HepG2 (cell line): ENCODE data around the gene KCNAB2. TPM values are rescaled to one million over a fixed set of nuclear protein-coding genes. Genes with fewer than 3 reads are reported as not detected.

Experiments used
- ATAC-seq: fragments of 200-7000 bp; cut with Tn5 transposase; 3 replicates; pipeline ENCODE4 v1.9.1; 2020; ENCODE audit warnings: mild to moderate bottlenecking, moderate library complexity
- BruUV-seq: library from RNA; stranded (reverse); fragments of 400-500 nt; replicated peaks from 2 replicates; lab custom pipeline; 2021; lab: Mats Ljungman, UMichigan
- CTCF ChIA-PET: fragments of 300-600 bp; formaldehyde crosslinking; extraction: SDS; loops from one replicate; lab custom pipeline; 2021; ENCODE audit warnings: low total read pairs, inconsistent platforms, low intra/inter-chr PET ratio; lab: Yijun Ruan, JAX
- POLR2A ChIA-PET: fragments of 350-600 bp; sonication (Branson Sonifier 250); formaldehyde crosslinking; loops from one replicate; lab custom pipeline; 2020; ENCODE audit warnings: antibody characterized with exemption, inconsistent platforms; lab: Yijun Ruan, JAX
- DNase-seq: peaks from one replicate; pipeline ENCODE4 v3.0.0-alpha.2; 2015; ENCODE audit warnings: low spot score
- FAIRE-seq: peaks from 3 replicates; lab custom pipeline; 2011; peaks lifted over from hg19 to GRCh38; lab: Jason Lieb, UNC
- H2AFZ ChIP-seq: one replicate; pipeline ENCODE4 v1.6.1; 2011; ENCODE audit warnings: low read length, inconsistent platforms
- H3K27ac ChIP-seq: fragments of 300-600 bp; 3 replicates; pipeline ENCODE4 v1.8.0; 2011; ENCODE audit warnings: mixed run types, mild to moderate bottlenecking, mixed read lengths, low read length, inconsistent platforms; ENCODE audit not compliant: insufficient read depth; ENCODE audit errors: extremely low read length
- H3K27me3 ChIP-seq, 2 experiments: fragments of 200-600 bp in 1 of 2; 2 replicates in 1 of 2; 3 replicates in 1 of 2; pipeline versions ENCODE4 v1.6.0 to v1.8.0; 2011; ENCODE audit warnings: low read length in 2 of 2, mild to moderate bottlenecking in 2 of 2, moderate library complexity in 2 of 2, inconsistent platforms in 1 of 2; ENCODE audit not compliant: insufficient read depth in 2 of 2, control insufficient read depth in 1 of 2
- H3K36me3 ChIP-seq, 2 experiments: fragments of 200-600 bp in 1 of 2; replicated peaks in 1 of 2; 2 replicates in 1 of 2; 3 replicates in 1 of 2; pipeline versions ENCODE4 v1.5.1 to v1.8.0; 2011; ENCODE audit warnings: low read length in 2 of 2, inconsistent platforms in 1 of 2; ENCODE audit not compliant: insufficient read depth in 2 of 2, control insufficient read depth in 1 of 2
- H3K4me1 ChIP-seq: 2 replicates; pipeline ENCODE4 v1.5.1; 2012; ENCODE audit warnings: low read length, inconsistent platforms; ENCODE audit not compliant: insufficient read depth
- H3K4me2 ChIP-seq: 2 replicates; pipeline ENCODE4 v1.6.0; 2011; ENCODE audit warnings: low read depth, low read length, inconsistent platforms
- H3K4me3 ChIP-seq, 3 experiments: fragments of 200-600 bp in 1 of 3; sonication (generic), shearing (Covaris generic) in 1 of 3; replicated peaks in 1 of 3; 2 replicates each; pipeline ENCODE4 v1.5.1; 2011 to 2016; ENCODE audit warnings: low read length in 3 of 3, inconsistent platforms in 2 of 3, low read depth in 2 of 3, mild to moderate bottlenecking in 2 of 3, control low read depth in 1 of 3, mixed read lengths in 1 of 3; ENCODE audit not compliant: insufficient read depth in 1 of 3
- H3K79me2 ChIP-seq: one replicate; pipeline ENCODE4 v1.6.1; 2011; ENCODE audit warnings: low read length, inconsistent platforms; ENCODE audit not compliant: insufficient read depth
- H3K9ac ChIP-seq: 2 replicates; pipeline ENCODE4 v1.6.0; 2011; ENCODE audit warnings: mild to moderate bottlenecking, low read depth, low read length, inconsistent platforms; ENCODE audit not compliant: insufficient read depth
- H3K9me3 ChIP-seq: 2 replicates; pipeline ENCODE4 v1.5.1; 2012; ENCODE audit warnings: mild to moderate bottlenecking, low read length
- H4K20me1 ChIP-seq: 2 replicates; pipeline ENCODE4 v1.6.0; 2011; ENCODE audit warnings: inconsistent platforms, mild to moderate bottlenecking, low read length, moderate library complexity; ENCODE audit not compliant: insufficient read depth
- STAG1 ChIP-seq: sonication (generic); formaldehyde crosslinking; IDR thresholded peaks from 2 replicates; pipeline ENCODE4 v1.4.0; 2020; ENCODE audit warnings: missing genetic modification reagents
- ZFP82 ChIP-seq: sonication (generic); formaldehyde crosslinking; IDR thresholded peaks from 2 replicates; pipeline ENCODE4 v1.5.1; 2020; ENCODE audit warnings: mild to moderate bottlenecking, missing genetic modification reagents, borderline replicate concordance
- ZNF768 ChIP-seq: sonication (generic); formaldehyde crosslinking; IDR thresholded peaks from 2 replicates; pipeline ENCODE4 v1.4.0; 2020; ENCODE audit warnings: missing genetic modification reagents
- whole genome bisulfite sequencing: methylation state at CpG from one replicate; pipeline ENCODE4 v1.1.6; 2017; ENCODE audit warnings: low lambda C conversion rate; 5-methylcytosine and 5-hydroxymethylcytosine counted together
- in situ Hi-C: cut with HindIII; loops from 2 replicates; pipeline ENCODE4 v1.10.0; 2017; ENCODE audit warnings: low pct_unique_long_range_greater_than_20kb; ENCODE audit not compliant: extremely low pct_ligation_motif_present
- intact Hi-C: fragments of 100-400 bp; cut with micrococcal nuclease; formaldehyde crosslinking; loops from one replicate; pipeline ENCODE4 v1.10.0; 2022; ENCODE audit not compliant: unreplicated experiment
- polyA plus RNA-seq, 8 experiments: library from polyadenylated mRNA; depleted of rRNA in 3 of 8; stranded (reverse) in 7 of 8; unstranded in 1 of 8; fragments of >200 nt; fragmentation: Illumina TruSeq in 4 of 8; extraction: Trizol in 4 of 8; gene quantifications; 2 replicates each; pipeline versions ENCODE4 v1.2.1 to v1.2.3, GENCODE V29; 2011 to 2016; ENCODE audit warnings: low read depth in 4 of 8, missing spikeins in 1 of 8, mixed read lengths in 1 of 8; ENCODE audit not compliant: insufficient read depth in 1 of 8
- total RNA-seq, 5 experiments: library from RNA; depleted of rRNA; stranded (reverse); fragments of >200 nt; fragmentation: Illumina TruSeq; extraction: Trizol; gene quantifications; 2 replicates each; pipeline ENCODE4 v1.2.3, GENCODE V29; 2016; ENCODE audit warnings: low read depth in 1 of 5
- TF ChIP-seq, protein P1 (sequence below): sonication (generic); formaldehyde crosslinking; IDR thresholded peaks from 2 replicates; pipeline ENCODE4 v1.5.0; 2020; ENCODE audit warnings: mild to moderate bottlenecking, missing genetic modification reagents, moderate library complexity
- TF ChIP-seq, protein P2 (sequence below): sonication (generic); formaldehyde crosslinking; IDR thresholded peaks from 2 replicates; pipeline ENCODE4 v1.4.0; 2020; ENCODE audit warnings: missing genetic modification reagents, borderline replicate concordance

Gene KCNAB2
- total and polyA plus RNA-seq, 2 of the 13 experiments (the other 11 are each of a cell fraction or from before 2014, with no cell fraction given) = 6.2 to 8.8 TPM

- H3K4me2 ChIP-seq = no peak overlapping the region
- BruUV-seq = no TSS peak
- no peak overlapping the region for H2AFZ ChIP-seq
- no peak overlapping the region for H3K4me3 ChIP-seq
- ChIA-PET CTCF (no interaction called here), POLR2A (no interaction called here)
- H3K27me3 ChIP-seq = peaks cover 0 to 3% of the 10 kb centered on the region in 2 experiments; a peak in 1 of 5 replicates
- FAIRE-seq (no peak), DNase-seq (no peak), ATAC-seq (peak; percentile 73)
- H3K27ac ChIP-seq = no peak overlapping the region
- no peaks in the 10 kb centered on the region for H3K9me3 ChIP-seq
- intact Hi-C loops (no loop called here), in situ Hi-C loops (no loop called here)
- WGBS = 73% methylated on average over 7 of the region's 12 CpGs
- H3K36me3 ChIP-seq = no peaks in the 10 kb centered on the region
- no peaks in the 10 kb centered on the region for H3K79me2 ChIP-seq
- no peaks in the 10 kb centered on the region for H4K20me1 ChIP-seq
- TF ChIP-seq, protein P1, sequence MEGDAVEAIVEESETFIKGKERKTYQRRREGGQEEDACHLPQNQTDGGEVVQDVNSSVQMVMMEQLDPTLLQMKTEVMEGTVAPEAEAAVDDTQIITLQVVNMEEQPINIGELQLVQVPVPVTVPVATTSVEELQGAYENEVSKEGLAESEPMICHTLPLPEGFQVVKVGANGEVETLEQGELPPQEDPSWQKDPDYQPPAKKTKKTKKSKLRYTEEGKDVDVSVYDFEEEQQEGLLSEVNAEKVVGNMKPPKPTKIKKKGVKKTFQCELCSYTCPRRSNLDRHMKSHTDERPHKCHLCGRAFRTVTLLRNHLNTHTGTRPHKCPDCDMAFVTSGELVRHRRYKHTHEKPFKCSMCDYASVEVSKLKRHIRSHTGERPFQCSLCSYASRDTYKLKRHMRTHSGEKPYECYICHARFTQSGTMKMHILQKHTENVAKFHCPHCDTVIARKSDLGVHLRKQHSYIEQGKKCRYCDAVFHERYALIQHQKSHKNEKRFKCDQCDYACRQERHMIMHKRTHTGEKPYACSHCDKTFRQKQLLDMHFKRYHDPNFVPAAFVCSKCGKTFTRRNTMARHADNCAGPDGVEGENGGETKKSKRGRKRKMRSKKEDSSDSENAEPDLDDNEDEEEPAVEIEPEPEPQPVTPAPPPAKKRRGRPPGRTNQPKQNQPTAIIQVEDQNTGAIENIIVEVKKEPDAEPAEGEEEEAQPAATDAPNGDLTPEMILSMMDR (CRISPR knock-in tag) = peak; percentile 44
- TF ChIP-seq ZFP82 (CRISPR knock-in tag) = no peak
- peak; percentile 10; the same call in 1 of the 2 replicates for TF ChIP-seq STAG1 (CRISPR knock-in tag)
- no peak for TF ChIP-seq ZNF768 (CRISPR knock-in tag)
- TF ChIP-seq, protein P2, sequence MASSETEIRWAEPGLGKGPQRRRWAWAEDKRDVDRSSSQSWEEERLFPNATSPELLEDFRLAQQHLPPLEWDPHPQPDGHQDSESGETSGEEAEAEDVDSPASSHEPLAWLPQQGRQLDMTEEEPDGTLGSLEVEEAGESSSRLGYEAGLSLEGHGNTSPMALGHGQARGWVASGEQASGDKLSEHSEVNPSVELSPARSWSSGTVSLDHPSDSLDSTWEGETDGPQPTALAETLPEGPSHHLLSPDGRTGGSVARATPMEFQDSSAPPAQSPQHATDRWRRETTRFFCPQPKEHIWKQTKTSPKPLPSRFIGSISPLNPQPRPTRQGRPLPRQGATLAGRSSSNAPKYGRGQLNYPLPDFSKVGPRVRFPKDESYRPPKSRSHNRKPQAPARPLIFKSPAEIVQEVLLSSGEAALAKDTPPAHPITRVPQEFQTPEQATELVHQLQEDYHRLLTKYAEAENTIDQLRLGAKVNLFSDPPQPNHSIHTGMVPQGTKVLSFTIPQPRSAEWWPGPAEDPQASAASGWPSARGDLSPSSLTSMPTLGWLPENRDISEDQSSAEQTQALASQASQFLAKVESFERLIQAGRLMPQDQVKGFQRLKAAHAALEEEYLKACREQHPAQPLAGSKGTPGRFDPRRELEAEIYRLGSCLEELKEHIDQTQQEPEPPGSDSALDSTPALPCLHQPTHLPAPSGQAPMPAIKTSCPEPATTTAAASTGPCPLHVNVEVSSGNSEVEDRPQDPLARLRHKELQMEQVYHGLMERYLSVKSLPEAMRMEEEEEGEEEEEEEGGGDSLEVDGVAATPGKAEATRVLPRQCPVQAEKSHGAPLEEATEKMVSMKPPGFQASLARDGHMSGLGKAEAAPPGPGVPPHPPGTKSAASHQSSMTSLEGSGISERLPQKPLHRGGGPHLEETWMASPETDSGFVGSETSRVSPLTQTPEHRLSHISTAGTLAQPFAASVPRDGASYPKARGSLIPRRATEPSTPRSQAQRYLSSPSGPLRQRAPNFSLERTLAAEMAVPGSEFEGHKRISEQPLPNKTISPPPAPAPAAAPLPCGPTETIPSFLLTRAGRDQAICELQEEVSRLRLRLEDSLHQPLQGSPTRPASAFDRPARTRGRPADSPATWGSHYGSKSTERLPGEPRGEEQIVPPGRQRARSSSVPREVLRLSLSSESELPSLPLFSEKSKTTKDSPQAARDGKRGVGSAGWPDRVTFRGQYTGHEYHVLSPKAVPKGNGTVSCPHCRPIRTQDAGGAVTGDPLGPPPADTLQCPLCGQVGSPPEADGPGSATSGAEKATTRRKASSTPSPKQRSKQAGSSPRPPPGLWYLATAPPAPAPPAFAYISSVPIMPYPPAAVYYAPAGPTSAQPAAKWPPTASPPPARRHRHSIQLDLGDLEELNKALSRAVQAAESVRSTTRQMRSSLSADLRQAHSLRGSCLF (CRISPR knock-in tag) = no peak
- no peak overlapping the region for H3K9ac ChIP-seq
- H3K4me1 ChIP-seq = peaks cover 18% of the 10 kb centered on the region
Observed at GRCh38 chr1:6080469-6080868, 34.8 kb downstream of the KCNAB2 start.
